ENCODE data around the gene AKR1D1.

The AKR1D1 gene

DNA sequence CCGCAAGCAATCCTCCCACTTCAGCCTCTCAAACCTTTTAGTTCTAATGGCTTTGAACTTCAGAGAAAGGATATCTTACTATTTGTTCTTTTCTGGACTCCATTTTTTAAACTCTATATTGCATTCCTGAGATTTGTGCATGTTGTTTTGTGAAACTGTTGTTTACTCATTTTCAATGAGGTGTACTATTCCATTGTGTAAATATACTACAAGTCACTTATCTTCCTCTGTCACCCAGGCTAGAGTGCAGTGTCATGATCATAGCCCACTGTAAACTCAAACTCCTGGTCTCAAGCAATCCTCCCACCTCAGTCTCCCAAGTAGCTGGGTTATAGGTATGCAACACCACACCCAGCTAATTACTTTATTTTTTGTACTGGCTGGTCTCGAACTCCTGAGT is 31.4 kb upstream of the AKR1D1 start:
- Histone ChIP-seq H3K36me3 (ENCODE audit: control insufficient read depth in 2 of 2, insufficient read depth in 1 of 2, low read length in 2 of 2) (no peaks in the 10 kb centered on the region), H3K4me1 (ENCODE audit: control insufficient read depth, insufficient read depth, low read length) (no peaks in the 10 kb centered on the region), H3K4me3 (ENCODE audit: low read depth, low read length) (no peak overlapping the region), H3K27ac (ENCODE audit: extremely low read depth, low read depth, low read length) (no peak overlapping the region), H3K9me3 (ENCODE audit: control insufficient read depth, insufficient read depth, low read depth, low read length) (no peaks in the 10 kb centered on the region)
- ChIA-PET POLR2A (no interaction called here), CTCF (interaction anchor here (0.8 kb wide), 1 partner anchor 22 kb away, joined by 3 read pairs; no protein-coding TSS in a partner anchor)
- TF ChIP-seq, protein P1, sequence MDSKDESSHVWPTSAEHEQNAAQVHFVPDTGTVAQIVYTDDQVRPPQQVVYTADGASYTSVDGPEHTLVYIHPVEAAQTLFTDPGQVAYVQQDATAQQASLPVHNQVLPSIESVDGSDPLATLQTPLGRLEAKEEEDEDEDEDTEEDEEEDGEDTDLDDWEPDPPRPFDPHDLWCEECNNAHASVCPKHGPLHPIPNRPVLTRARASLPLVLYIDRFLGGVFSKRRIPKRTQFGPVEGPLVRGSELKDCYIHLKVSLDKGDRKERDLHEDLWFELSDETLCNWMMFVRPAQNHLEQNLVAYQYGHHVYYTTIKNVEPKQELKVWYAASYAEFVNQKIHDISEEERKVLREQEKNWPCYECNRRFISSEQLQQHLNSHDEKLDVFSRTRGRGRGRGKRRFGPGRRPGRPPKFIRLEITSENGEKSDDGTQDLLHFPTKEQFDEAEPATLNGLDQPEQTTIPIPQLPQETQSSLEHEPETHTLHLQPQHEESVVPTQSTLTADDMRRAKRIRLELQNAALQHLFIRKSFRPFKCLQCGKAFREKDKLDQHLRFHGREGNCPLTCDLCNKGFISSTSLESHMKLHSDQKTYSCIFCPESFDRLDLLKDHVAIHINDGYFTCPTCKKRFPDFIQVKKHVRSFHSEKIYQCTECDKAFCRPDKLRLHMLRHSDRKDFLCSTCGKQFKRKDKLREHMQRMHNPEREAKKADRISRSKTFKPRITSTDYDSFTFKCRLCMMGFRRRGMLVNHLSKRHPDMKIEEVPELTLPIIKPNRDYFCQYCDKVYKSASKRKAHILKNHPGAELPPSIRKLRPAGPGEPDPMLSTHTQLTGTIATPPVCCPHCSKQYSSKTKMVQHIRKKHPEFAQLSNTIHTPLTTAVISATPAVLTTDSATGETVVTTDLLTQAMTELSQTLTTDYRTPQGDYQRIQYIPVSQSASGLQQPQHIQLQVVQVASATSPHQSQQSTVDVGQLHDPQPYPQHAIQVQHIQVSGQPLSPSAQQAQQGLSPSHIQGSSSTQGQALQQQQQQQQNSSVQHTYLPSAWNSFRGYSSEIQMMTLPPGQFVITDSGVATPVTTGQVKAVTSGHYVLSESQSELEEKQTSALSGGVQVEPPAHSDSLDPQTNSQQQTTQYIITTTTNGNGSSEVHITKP (tag by site-specific recombination; IDR thresholded peaks at IDR 0.05): no peak
- TF ChIP-seq, protein P2, sequence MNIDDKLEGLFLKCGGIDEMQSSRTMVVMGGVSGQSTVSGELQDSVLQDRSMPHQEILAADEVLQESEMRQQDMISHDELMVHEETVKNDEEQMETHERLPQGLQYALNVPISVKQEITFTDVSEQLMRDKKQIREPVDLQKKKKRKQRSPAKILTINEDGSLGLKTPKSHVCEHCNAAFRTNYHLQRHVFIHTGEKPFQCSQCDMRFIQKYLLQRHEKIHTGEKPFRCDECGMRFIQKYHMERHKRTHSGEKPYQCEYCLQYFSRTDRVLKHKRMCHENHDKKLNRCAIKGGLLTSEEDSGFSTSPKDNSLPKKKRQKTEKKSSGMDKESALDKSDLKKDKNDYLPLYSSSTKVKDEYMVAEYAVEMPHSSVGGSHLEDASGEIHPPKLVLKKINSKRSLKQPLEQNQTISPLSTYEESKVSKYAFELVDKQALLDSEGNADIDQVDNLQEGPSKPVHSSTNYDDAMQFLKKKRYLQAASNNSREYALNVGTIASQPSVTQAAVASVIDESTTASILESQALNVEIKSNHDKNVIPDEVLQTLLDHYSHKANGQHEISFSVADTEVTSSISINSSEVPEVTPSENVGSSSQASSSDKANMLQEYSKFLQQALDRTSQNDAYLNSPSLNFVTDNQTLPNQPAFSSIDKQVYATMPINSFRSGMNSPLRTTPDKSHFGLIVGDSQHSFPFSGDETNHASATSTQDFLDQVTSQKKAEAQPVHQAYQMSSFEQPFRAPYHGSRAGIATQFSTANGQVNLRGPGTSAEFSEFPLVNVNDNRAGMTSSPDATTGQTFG (tag by site-specific recombination; IDR thresholded peaks at IDR 0.05; ENCODE audit: borderline replicate concordance): no peak
- no peak for TF ChIP-seq ZNF404 (tag by site-specific recombination; IDR thresholded peaks at IDR 0.05)
- TF ChIP-seq ZNF777 (tag by site-specific recombination; IDR thresholded peaks at IDR 0.05; ENCODE audit: borderline replicate concordance): no peak
- TF ChIP-seq SP7 (tag by site-specific recombination; IDR thresholded peaks at IDR 0.05): no peak
- TF ChIP-seq YY2 (tag by site-specific recombination; IDR thresholded peaks at IDR 0.05): no peak

DNA sequence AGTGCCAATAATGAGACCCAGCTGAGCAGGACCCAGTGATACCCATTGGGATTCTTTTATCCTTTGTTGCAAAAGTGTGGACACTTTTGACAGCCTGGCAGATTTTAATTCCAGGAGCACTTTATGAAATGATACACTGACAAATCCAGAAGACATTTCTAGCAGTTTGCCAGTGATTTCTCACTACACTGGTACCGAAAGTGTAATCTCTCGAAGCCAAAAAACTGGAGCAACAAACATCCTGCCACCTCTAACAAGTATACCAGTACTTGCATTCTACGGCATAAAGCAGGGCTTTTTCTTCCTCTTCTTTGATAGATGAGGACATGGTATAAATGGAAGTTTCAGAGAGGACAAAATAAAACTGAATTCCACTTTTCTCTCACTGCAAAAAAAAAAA is 28.4 kb upstream of the AKR1D1 start:
- ChIA-PET POLR2A (no interaction called here), CTCF (no interaction called here)
- Histone ChIP-seq H3K36me3 (ENCODE audit: control insufficient read depth in 2 of 2, insufficient read depth in 1 of 2, low read length in 2 of 2) (no peaks in the 10 kb centered on the region), H3K4me3 (ENCODE audit: low read depth, low read length) (no peak overlapping the region), H3K4me1 (ENCODE audit: control insufficient read depth, insufficient read depth, low read length) (no peaks in the 10 kb centered on the region), H3K9me3 (ENCODE audit: control insufficient read depth, insufficient read depth, low read depth, low read length) (no peaks in the 10 kb centered on the region), H3K27ac (ENCODE audit: extremely low read depth, low read depth, low read length) (no peak overlapping the region)
- TF ChIP-seq ZIC2 (tag by site-specific recombination; IDR thresholded peaks at IDR 0.05): no peak
- no peak for TF ChIP-seq ZBTB1 (tag by site-specific recombination; IDR thresholded peaks at IDR 0.05)
- no peak for TF ChIP-seq ZNF292 (tag by site-specific recombination; IDR thresholded peaks at IDR 0.05; ENCODE audit: borderline replicate concordance, low read depth)
- TF ChIP-seq ZNF571 (tag by site-specific recombination; IDR thresholded peaks at IDR 0.05): no peak
- TF ChIP-seq, protein P3, sequence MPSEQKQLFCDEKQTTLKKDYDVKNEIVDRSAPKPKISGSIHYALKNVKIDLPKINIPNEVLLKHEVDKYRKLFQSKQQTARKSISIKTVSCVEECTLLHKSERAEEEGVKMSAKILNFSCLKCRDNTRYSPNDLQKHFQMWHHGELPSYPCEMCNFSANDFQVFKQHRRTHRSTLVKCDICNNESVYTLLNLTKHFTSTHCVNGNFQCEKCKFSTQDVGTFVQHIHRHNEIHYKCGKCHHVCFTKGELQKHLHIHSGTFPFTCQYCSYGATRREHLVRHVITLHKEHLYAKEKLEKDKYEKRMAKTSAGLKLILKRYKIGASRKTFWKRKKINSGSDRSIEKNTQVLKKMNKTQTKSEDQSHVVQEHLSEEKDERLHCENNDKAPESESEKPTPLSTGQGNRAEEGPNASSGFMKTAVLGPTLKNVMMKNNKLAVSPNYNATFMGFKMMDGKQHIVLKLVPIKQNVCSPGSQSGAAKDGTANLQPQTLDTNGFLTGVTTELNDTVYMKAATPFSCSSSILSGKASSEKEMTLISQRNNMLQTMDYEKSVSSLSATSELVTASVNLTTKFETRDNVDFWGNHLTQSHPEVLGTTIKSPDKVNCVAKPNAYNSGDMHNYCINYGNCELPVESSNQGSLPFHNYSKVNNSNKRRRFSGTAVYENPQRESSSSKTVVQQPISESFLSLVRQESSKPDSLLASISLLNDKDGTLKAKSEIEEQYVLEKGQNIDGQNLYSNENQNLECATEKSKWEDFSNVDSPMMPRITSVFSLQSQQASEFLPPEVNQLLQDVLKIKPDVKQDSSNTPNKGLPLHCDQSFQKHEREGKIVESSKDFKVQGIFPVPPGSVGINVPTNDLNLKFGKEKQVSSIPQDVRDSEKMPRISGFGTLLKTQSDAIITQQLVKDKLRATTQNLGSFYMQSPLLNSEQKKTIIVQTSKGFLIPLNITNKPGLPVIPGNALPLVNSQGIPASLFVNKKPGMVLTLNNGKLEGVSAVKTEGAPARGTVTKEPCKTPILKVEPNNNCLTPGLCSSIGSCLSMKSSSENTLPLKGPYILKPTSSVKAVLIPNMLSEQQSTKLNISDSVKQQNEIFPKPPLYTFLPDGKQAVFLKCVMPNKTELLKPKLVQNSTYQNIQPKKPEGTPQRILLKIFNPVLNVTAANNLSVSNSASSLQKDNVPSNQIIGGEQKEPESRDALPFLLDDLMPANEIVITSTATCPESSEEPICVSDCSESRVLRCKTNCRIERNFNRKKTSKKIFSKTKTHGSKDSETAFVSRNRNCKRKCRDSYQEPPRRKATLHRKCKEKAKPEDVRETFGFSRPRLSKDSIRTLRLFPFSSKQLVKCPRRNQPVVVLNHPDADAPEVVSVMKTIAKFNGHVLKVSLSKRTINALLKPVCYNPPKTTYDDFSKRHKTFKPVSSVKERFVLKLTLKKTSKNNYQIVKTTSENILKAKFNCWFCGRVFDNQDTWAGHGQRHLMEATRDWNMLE (tag by site-specific recombination; conservative IDR thresholded peaks at IDR 0.05; ENCODE audit: low read depth): no peak

Measured in HEK293 (cell line).